Fibroblast of peridontal ligament (primary cell): ENCODE results near the gene SMIM21.

ENCODE experiments used
- DNase-seq: peaks from one replicate; pipeline ENCODE4 v3.0.0-alpha.2; 2010; ENCODE audit errors: extremely low read depth

Gene SMIM21

DNA sequence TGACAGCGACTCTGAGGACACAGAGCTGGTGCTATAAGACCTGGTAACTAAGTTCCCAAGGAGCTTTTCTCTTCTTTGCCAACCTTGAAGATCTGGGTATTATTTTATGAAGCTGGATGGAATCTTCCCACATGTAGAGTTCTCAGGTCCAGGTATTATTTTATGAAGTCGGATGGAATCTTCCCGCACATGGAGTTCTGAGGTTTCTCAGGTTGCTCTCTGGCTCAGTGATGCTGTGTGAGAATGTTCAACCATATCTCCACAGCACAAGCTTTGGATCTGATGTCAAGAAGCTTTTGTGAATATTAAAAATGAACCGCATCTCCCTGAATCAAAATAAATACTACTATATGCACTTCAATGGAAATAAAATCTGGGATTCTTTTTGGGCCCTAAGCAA lies at the start of gene SMIM21:
Gene SMIM21 (minus strand): TSS at position 101 of the 400 bp plus-strand sequence. CDS start 140 bp downstream, outside the sequence.
- DNase-seq, result no peak

DNA sequence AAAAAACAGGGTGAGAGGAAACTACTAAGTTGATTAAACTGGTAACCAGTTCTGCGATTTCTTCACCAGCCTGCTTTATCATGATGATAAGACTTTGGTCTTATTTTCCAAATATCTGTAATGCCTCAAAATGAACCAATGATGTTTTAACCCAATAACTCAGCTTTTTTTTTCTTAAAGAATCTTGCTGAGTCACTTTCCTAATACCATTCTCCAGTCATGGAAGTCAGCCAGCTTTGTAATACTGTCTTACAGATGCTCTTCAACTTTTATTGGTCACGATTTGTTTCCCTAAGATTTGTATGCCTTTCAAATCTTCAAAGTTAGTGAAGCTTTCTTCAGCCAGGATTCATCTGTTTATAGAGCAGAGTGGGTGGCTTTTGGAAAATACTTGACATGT lies 47.7 kb upstream of the SMIM21 start:
- DNase-seq, result peak; percentile 96

DNA sequence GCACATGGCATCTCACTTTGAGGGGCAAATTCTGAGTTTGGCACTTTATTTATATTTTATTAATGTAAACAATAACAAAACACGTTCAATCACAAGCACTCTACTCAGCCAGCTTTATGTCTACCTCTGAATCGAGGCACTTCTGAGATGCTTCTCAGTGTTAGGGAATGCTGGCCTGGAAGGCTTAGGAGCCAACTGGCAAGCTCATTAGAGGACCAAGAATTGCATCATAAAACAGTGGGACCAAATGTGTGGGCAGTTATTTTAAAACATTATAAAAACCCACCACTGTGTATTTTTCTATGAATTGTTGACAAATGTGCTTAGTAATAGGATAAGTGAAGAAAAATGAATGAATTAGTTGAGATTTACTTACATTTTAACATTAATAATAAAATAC lies 46.8 kb upstream of the SMIM21 start:
- peak; percentile 23 for DNase-seq

DNA sequence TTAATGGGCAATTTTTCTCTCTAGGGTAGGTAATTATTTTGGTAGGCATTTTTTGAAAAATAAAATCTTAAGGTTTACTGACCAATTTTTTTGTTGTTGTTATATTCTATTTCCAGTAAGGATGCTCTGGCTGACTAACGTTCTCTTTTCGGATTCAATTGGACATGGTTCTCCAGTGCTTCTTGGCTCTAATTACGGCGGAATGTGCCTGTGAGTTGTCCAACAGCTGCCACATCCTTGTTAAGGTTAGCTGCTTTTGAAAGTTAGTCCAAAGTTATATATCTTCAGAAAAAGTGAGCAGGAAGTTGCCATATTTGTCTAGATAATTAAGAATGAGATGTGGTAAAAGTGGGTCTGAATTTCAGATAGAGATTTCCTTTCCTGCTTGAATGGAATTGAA lies 45.8 kb upstream of the SMIM21 start:
- no peak for DNase-seq

DNA sequence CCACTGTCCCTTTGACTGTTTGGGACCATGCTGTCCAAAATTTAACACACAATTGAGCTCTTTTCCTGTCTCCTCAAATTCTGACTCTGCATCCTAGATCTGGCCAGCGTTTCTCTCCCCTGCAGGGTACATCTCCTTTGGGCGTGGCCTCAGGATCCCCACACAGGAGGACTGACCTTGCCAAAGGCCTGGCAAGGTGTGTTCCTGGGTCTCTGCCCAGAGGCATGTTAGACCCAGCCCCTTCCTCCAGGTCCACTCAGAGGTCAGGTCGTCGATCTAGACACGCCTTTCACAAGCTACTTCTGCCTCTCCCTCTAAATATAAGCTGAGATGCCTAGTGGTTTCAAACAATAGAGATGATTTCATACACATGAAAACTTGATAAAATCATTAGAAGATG lies 45.4 kb upstream of the SMIM21 start:
- DNase-seq, result no peak

DNA sequence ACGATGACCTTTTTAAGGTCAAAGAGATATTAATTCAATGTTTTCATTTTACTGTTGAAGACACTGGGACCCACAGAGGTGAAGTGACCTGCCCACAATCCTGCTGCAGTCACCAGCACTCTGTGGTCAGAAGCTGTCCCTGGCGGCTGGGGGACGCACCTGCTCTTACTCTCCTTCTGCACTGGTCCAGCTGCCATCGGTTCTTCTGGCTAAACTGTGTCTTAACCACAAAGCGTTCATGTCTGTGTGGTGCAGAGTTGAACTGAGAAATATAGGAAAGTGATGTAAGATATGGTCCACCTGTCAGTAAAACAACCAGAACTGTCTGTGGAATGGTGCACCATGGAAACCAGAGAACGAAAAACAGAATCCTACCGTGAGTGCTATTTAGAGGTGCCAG lies 44.9 kb upstream of the SMIM21 start:
- no peak for DNase-seq

DNA sequence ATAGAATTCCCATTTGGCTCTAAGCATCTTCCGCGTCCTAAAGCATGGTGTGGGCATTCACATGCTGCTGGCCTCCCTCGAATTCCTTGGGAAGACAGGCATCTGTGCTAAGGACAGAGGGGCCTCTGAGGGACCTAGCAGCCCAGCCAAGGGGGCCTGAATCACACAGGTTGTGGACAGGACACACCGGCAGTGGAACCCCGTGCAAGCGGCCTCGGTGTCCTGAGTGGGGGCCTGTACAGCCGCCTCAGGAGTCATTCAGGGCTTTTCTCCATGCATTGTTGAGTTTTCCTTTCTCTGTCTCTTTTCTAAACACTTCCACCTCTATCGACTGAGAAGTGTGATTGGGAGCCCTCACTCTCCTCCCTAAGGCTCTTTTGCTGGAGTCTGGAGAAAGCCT lies 44.3 kb upstream of the SMIM21 start:
- DNase-seq, result no peak

DNA sequence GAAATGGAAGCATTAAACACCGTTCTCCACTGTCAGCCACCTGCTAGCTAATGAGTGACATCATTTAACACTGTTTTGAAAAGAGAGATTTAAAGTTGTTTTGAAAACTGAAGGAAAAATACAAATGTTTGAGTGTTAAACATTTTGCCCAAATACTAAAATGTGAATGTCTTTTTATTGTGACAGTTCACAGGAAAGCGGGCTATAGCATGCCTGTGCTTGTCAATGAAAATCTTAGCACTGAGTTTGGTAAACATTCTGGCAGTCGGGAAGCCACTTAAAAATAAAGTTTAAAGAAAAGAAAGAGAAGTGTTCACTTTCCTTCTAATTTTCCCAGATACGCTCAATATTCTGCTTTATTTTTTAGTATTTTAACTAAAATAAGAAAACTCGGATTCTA lies 40.3 kb upstream of the SMIM21 start:
- no peak for DNase-seq

DNA sequence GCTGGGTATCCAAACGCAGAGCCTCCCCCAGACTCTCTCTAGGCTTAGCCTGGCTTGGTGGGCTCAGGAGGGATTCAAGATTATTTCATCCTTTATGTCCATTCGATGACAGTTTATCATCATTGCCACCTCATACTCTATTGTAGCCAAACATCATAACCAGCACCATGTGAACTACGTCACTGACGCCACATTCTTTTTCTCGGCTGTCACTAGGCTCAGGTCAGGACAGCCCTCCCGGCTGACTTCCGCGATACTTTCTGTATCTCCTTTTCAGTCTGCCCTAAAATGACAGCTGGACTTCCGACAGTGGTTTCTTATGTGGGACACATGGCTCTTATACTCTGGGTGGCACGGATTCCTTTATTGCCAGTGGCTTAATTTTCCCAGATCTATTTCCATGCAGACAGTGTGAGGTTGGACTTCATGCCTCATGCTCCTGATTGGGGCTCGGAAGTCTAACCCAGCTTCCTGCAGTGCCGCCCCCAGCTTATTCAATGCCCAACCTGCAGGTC lies 39.8 kb upstream of the SMIM21 start:
- DNase-seq, result no peak

DNA sequence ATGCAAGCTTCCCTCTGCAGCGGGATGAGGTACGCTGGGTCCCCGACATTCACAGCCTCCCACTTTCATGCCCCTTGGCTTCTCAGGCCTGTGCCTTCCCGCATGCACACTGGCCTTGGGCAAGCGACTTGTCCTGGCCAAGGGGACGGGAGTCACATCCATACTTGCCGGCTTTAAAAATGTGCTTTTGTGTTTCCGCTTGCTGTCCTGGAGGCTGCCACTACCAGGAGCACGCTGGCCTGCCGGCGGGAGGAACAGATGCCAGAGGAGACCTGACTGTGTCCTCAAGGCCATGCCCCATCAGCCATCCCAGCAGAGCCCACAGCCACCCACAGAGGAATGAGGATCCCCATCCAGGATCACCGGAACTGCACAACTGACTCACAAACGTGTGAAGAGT lies 36.9 kb upstream of the SMIM21 start:
- DNase-seq, result no peak

DNA sequence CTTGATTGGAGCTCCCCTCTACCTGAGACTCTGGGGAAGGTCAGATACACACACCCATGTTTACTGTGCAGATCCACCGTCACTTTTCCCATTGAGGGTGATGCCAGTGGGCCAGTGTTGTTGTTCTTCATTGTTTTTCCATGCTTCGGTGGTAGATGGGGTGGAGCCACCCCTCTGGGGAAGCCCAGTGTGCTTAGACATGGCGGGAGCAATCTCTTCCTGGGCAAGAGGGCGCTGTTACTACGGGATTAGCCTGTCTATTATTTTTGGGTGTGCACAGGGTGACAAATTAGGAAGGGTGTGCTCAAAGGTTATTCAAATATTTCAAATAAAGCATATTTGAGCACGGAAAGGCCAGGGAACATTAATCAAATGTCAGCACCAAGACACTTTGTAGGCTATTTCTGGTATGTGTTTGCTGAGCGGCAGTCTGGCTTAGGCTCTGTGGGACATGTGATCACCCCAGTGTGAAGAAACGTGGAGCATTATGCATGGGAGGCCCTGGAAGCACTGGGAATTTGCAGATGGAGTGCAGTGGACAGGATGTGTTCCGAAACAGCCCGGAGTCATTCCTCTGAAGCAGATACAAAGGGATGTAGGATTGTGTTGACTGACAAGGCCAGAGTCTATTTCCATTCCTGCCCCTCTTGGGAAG lies 34.8 kb upstream of the SMIM21 start:
- DNase-seq, result no peak

DNA sequence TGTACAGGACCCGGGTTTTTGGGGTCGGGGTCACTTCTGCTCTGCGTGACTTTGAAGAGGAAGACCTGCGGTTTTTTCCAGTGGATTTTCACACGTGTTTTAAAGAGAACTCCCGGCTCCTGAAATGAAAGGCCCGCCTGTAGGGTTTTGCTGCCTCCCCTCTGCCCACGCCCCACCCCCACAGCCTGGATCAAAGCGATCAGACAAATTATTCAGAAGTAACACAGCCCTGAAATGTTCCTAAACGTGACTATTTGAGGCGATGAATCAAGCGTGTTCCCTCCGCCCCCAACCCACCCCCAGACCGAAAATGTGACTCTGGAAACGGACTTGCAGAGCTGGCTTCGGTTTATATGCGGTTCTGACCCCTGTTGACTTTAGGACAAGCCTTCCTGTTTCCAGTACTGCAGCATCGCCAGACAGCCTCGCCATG lies 28.7 kb upstream of the SMIM21 start:
- no peak for DNase-seq

DNA sequence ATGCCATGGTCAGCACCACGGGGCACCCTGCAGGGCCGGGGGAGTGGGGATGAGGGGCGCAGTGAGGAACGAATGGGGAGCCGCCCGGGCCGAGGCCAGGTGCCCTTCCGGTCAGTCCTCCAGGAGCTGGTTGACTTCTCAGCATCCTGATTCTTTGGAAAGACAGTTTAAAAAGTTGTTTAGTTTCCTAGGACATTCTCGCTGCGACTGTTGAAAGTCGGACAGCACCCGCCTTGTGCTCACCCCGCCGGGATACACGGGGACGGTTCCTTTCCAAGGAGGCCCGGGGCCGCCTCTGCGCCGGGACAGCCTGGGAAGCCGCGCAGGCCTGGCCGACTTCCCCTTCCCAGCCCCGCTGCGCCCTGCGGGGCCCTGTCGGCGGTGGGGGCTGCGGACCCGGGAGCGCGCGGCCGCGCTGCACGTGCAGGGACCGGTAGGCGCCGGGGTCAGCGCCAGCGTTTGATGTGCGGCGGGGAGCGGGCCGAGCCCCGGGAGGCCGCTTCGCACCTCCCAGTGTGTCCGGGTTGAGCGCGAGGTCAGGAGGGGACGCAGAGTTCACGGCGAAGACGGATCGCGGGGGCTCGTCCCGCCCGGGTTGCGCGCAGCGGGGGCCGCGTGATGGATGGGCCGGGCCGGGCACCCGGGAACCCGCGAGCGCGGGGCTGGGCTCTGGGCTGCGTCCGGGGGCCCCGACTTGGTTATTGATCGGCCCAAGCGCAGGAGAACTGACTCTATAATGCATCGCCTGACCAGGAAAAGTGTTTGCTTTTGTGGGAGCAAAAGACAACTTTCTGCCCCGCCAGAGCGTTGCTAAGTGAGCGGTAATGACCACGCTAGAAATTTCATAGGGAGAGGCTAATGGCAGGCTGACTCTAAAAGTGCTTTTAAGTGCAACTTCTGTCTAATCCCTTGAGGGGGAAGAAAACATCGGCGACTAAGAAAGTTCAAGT lies 28.0 kb upstream of the SMIM21 start:
- DNase-seq, result peak; percentile 35

DNA sequence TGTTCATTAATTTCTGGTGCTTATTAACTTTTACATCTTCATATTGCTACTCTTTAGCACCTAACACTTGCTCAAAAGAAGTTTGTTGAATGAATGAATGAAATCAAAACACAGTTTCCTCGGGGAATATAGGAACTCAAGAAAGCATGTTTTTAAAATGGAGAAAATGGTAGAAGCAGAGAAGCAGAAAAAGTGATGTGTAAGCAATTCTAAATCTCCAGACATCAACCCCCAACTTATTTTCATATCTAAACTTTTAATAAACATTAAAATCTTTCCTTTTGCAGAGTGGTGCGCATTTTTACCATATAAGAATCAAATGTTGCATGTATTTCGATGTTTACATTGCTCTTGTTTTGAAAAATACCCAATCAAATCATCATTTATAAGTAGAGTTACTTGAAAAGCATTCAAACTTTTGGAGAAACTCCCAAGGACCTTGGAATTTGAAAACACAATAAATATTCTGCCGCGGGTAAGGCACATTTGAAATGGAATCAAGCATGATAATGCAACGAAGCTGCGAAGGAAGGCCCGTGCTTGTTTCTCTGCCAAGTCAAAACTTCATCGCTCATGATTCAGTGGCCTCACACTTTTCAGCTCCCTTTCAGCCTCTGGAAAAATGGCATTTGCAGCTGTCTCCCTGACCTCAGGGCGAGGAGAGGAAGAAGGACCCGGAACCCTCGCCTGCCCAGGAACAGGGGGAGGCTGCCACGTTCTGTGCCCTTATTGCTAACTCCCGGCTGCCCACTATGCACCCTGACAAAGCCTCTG lies 26.7 kb upstream of the SMIM21 start:
- no peak for DNase-seq

DNA sequence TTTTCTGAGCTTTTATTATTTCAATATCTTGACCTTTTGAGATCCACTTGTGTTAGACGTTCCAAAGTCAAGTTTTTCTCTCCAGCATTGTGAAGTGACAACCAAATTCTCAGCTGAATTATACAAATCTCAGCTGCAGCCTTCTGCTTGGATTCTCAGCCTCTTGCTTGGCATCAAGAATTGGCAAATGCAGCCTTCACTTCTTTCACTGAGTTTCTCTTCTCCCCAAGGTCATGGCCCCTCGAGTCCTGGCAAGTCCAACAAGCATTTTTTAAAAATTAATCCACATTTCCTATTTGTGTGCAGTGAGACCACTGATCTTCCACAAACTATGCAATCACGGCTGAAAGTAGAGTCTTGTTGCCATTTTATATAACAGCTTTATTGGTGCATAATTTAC lies 23.4 kb upstream of the SMIM21 start:
- no peak for DNase-seq

DNA sequence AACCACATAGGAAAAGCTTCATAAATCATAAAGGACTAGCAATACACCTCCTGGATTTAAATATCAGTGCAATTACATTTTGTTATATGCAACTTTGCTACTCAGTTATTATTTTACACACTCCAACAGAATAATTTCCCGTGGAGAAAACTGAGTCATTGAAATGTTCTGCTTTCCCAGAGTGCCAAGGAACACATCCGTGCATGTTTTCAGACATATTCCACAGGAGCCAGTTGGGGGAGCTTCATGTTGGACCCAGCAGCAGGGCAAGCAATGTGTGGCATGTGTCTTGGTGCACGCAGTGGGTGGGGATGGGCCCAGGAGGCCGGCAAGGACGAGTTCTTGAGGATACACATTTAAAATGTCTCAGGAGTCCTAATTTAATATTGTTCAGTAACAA lies 14.4 kb upstream of the SMIM21 start:
- DNase-seq, result peak; percentile 5

DNA sequence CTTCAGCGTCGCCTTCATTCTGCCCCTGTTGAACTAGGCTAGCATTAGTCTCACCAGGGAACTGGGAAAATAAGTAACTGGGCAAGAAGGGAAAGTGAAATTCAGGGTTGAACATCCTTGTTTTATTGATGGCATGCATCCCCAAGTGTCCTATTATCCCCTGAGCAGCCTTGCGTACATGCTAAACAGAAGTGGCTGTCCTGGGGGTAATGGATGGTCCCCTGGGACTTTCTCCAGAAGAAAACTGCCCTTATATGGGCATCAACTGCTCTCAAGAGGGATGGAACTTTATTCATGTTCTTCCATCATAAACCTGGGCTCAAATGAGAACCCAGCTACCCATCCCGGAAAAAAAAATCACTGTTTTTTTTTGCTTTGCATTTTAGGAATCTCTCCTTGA lies 11.8 kb upstream of the SMIM21 start:
- DNase-seq, result no peak

DNA sequence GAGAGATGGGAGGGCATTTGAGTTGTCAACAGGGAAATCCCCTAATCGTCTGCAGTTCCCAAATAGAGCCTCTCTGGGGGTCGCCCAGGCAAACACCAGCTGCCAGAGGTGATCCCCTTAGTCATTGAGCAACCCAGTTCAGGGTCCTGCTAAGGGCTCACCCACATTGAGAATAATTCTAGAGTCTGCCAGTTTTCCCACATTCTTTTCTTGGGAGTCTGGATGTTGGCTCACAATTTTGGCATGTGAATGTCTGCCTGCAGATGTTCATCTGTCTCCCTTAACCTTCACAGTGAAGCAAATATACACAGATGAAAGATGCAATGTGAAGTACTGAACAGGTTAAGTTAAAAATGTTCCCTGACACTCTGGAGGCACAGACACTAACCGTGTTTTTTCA lies 11.4 kb upstream of the SMIM21 start:
- DNase-seq, result peak; percentile 18

DNA sequence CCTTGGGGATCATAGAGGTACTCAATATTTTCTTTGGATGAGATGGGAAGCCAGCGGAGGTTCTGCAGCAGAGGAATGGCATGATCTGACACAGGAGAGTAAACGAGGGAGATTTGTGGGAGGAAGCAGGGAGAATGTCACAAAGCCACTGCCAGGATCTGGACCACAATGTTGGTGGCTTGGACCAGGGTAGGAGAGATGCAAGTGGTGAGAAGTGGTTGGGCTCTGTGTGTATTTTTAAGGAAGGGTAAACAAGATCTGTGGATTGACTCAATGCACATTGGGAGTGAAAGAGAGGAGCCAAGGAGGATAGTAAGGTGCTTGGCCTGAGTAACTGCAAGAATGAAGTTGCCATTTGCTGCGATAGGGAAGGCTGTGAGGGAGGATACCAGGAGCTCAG lies 10.5 kb upstream of the SMIM21 start:
- no peak for DNase-seq

DNA sequence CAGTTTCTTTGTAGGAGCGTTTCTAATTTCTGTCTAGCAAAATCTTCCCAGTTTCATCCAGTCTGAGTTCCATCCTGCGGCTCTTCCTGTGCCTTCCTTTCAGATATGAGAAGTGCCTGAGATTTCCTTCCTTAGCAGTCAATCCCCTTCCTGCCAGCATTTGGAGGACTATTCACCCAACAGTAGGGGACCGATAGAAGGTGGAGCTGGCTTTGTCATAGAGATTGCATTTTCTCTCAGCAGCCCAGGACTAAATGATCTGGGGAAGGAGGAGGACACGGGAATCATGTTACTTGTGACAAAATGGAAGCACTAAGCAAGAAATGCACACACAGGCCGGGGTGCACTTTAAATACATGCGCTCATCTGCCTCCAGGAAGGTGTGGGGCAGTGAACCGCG lies 5.6 kb upstream of the SMIM21 start:
- DNase-seq, result no peak

DNA sequence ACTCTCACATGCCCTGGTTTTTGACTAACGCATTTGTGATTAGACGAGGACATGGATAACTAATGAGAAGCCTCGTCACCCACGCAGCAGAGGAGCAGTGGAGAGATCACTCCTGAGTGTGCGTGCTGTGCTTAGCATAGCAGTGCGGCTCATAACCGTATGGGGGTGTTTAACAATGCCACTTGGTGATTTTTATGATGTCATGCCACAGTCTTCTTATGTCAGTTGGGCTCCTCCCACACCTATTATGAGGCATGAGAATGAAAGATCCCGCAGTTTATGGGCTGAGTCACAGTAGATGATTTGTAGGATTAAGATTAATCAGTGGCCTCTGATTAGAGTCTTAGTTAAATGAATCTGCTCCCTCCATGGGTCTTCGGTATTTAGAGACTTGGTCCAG lies 2.5 kb upstream of the SMIM21 start:
- DNase-seq, result no peak

DNA sequence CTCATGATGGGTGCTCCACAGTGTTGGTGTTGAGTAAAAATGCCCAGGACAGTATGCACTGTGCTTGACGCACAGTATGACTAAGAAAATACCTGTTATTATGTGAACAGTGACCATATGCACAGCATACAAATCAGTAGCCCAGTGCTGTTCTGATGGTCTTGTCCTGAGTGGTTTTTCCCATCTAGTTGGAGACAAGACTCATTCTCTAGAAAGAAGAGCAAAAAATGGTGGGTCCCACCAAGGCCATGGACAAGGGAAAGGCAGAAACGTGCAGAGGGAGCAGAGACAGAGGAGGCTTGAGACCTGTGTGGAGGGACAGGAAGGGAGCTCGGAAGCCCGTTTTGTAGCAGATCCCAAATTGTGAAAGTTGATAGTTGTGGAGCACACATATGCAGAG lies 987 bp upstream of the SMIM21 start:
- DNase-seq, result no peak
